Large intestine (tissue), 3 donors: ENCODE measurements around the gene S100A7. TPM values are rescaled to one million over a fixed set of nuclear protein-coding genes. Genes with fewer than 3 reads are reported as not detected.

Experiments used
- DNase-seq, 2 donors: peaks; one replicate each; pipeline versions ENCODE4 v3.0.0 to v3.0.0-alpha.2; 2013
- H3K27ac ChIP-seq: one replicate; pipeline ENCODE4 v1.5.1; 2013; ENCODE audit warnings: low read length
- H3K27me3 ChIP-seq: 2 replicates; pipeline ENCODE4 v1.6.1; 2013; ENCODE audit warnings: low read length; ENCODE audit not compliant: control insufficient read depth, insufficient read depth
- H3K36me3 ChIP-seq: 2 replicates; pipeline ENCODE4 v1.6.1; 2013; ENCODE audit warnings: low read length; ENCODE audit not compliant: control insufficient read depth, insufficient read depth
- H3K4me1 ChIP-seq: one replicate; pipeline ENCODE4 v1.6.1; 2013; ENCODE audit warnings: low read length; ENCODE audit not compliant: control insufficient read depth, insufficient read depth
- H3K4me3 ChIP-seq: one replicate; pipeline ENCODE4 v1.5.1; 2013; ENCODE audit warnings: low read length
- H3K9me3 ChIP-seq: one replicate; pipeline ENCODE4 v1.6.1; 2013; ENCODE audit warnings: mild to moderate bottlenecking, low read depth, low read length, moderate library complexity; ENCODE audit not compliant: control insufficient read depth
- WGBS: methylation state at CpG from one replicate; pipeline ENCODE4 v1.1.5; 2013; ENCODE audit warnings: low lambda C conversion rate; ENCODE audit not compliant: insufficient coverage; 5-methylcytosine and 5-hydroxymethylcytosine counted together
- polyA plus RNA-seq: library from polyadenylated mRNA; unstranded; fragments of 120-200 nt; gene quantifications from one replicate; pipeline ENCODE4 v1.2.1, GENCODE V29; 2013

S100A7 gene
- polyA plus RNA-seq, 1 donor = not detected

DNA sequence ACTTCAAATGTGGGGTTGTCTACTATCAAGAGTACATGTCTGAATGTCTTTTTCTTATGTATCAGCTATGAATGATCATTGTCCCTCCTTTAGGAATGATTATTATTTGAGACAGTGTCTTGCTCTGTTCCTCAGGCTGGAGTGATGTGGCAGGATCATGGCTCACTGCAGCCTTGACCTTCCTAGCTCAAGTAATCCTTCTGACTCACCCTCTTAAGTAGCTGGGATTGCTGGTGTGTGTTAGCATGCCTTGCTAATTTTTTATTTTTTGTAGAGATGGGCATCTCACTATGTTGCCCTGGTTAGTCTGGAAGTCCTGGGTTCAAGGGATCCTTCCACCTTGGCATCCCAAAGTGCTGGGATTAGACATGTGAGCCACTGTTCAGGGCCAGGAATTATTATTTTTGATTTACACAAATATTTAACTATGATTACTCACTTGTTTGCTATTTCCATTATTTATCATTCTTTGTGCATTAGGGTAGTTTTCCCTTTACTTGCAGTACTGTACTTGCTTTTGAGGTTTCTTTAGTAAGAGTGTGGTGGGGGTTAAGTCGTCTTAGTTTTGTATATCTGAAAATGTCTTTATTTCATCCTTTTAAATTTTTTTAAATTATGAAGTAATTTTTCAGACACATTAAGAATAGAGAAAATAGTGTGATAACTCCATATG is 12.8 kb downstream of the S100A7 start:
- Histone ChIP-seq H3K4me3 (no peak overlapping the region), H3K4me1 (no peaks in the 10 kb centered on the region), H3K27ac (no peak overlapping the region), H3K36me3 (no peaks in the 10 kb centered on the region), H3K9me3 (no peaks in the 10 kb centered on the region), H3K27me3 (no peaks in the 10 kb centered on the region)
- DNase-seq = no peak
- WGBS = no CpG with 5 or more reads among the region's 1 CpG

- Histone ChIP-seq H3K36me3 (no peaks in the 10 kb centered on the region), H3K27me3 (no peaks in the 10 kb centered on the region), H3K9me3 (no peaks in the 10 kb centered on the region), H3K4me1 (no peaks in the 10 kb centered on the region), H3K4me3 (no peak overlapping the region), H3K27ac (no peak overlapping the region)
- DNase-seq = no peak
- WGBS = no CpG with 5 or more reads among the region's 5 CpGs
These were observed 16.4 kb downstream of the S100A7 start for GRCh38 chr1:153444078-153444477.

- no peaks in the 10 kb centered on the region for H3K27me3 ChIP-seq
- no CpG with 5 or more reads among the region's 4 CpGs for WGBS
- H3K36me3 ChIP-seq = no peaks in the 10 kb centered on the region
- DNase-seq = no peak
- H3K4me1 ChIP-seq = no peaks in the 10 kb centered on the region
- no peaks in the 10 kb centered on the region for H3K9me3 ChIP-seq
- H3K4me3 ChIP-seq = no peak overlapping the region
- no peak overlapping the region for H3K27ac ChIP-seq
These were observed 17.0 kb downstream of the S100A7 start for GRCh38 chr1:153443486-153443885.

- 50% methylated on average over 1 of the region's 9 CpGs for WGBS
These were observed 19.2 kb downstream of the S100A7 start for GRCh38 chr1:153441238-153441755.

DNA sequence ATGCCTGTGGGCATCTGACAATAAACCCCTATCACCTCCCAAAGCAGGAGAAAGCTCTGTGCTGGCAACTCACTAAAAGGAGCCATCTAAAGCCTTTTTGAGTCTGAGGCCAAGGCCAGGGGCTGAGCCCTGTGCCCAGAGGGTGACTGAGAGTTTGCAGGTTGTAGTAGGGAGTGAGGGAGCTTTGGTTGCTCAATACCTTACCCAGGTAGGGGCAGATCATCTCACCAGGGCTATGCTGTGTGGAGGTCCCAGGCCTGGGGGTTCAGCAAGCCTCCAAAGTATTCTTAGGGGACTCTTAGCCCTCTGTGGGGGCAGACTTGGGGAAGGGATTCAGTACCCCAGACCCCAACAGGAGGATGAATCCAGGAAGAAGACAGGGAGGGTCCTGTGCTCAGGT is 21.2 kb downstream of the S100A7 start:
- Histone ChIP-seq H3K27ac (no peak overlapping the region), H3K27me3 (peaks cover 3% of the 10 kb centered on the region), H3K9me3 (no peaks in the 10 kb centered on the region), H3K4me3 (no peak overlapping the region), H3K4me1 (no peaks in the 10 kb centered on the region), H3K36me3 (no peaks in the 10 kb centered on the region)
- no peak for DNase-seq

More at GRCh38 chr1:153441238-153441755, 19.2 kb downstream of the S100A7 start:
- DNase-seq = no peak
- Histone ChIP-seq H3K27ac (no peak overlapping the region), H3K4me3 (no peak overlapping the region), H3K27me3 (peaks cover 3% of the 10 kb centered on the region), H3K36me3 (no peaks in the 10 kb centered on the region), H3K9me3 (no peaks in the 10 kb centered on the region), H3K4me1 (no peaks in the 10 kb centered on the region)

DNA sequence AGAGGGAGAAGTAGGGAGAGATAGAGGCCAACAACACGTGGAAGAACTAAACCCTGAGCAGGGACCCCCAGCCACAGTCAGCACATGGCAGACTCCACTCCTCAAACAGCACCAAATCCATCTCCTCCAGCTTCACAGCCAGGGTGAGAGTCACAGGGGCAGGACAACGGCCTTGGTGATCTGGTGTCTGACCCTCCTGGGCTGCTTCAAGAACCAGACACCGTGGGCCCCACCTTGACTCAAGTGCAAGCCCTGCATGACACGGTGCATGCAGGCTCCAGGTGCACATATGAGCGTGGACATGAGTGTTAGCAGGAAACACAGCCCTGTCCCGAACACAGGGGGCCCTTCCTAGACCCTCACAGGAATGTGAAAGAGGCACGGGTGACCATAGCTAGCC is 21.9 kb downstream of the S100A7 start:
- H3K36me3 ChIP-seq = no peaks in the 10 kb centered on the region
- no CpG with 5 or more reads among the region's 7 CpGs for WGBS
- H3K4me3 ChIP-seq = no peak overlapping the region
- no peaks in the 10 kb centered on the region for H3K4me1 ChIP-seq
- H3K27me3 ChIP-seq = peaks cover 3% of the 10 kb centered on the region
- no peak overlapping the region for H3K27ac ChIP-seq
- no peak for DNase-seq
- no peaks in the 10 kb centered on the region for H3K9me3 ChIP-seq

DNA sequence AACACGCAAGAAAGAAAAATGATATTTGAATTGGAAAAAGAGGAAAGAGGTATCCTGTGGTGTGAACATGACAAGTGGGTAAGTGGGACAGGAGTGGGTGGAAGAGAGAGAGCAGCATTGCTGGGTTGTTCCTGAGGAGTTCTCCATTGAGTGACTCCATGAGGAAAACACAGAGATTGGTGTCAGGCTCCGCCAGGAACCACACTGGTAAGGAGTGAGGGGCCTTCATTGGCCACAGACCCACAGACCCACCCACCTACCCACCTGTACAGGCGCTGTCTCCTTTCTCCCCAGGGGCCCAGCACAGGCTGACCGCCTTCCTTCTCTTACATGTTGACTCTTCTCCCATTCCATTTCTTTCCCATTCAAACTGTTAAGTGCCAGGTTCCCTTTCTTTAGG is 23.2 kb downstream of the S100A7 start:
- H3K27me3 ChIP-seq = peaks cover 3% of the 10 kb centered on the region
- no peaks in the 10 kb centered on the region for H3K9me3 ChIP-seq
- no peaks in the 10 kb centered on the region for H3K4me1 ChIP-seq
- H3K36me3 ChIP-seq = no peaks in the 10 kb centered on the region
- H3K4me3 ChIP-seq = no peak overlapping the region
- DNase-seq = no peak
- no peak overlapping the region for H3K27ac ChIP-seq
- WGBS = 90% methylated on average over 2 of the region's 4 CpGs

- 67% methylated on average over 1 of the region's 11 CpGs for WGBS
- H3K27me3 ChIP-seq = peaks cover 3% of the 10 kb centered on the region
- no peaks in the 10 kb centered on the region for H3K4me1 ChIP-seq
- H3K36me3 ChIP-seq = no peaks in the 10 kb centered on the region
- DNase-seq = no peak
- H3K4me3 ChIP-seq = no peak overlapping the region
- no peaks in the 10 kb centered on the region for H3K9me3 ChIP-seq
- H3K27ac ChIP-seq = no peak overlapping the region
These were observed 25.6 kb downstream of the S100A7 start for GRCh38 chr1:153434746-153435455.

DNA sequence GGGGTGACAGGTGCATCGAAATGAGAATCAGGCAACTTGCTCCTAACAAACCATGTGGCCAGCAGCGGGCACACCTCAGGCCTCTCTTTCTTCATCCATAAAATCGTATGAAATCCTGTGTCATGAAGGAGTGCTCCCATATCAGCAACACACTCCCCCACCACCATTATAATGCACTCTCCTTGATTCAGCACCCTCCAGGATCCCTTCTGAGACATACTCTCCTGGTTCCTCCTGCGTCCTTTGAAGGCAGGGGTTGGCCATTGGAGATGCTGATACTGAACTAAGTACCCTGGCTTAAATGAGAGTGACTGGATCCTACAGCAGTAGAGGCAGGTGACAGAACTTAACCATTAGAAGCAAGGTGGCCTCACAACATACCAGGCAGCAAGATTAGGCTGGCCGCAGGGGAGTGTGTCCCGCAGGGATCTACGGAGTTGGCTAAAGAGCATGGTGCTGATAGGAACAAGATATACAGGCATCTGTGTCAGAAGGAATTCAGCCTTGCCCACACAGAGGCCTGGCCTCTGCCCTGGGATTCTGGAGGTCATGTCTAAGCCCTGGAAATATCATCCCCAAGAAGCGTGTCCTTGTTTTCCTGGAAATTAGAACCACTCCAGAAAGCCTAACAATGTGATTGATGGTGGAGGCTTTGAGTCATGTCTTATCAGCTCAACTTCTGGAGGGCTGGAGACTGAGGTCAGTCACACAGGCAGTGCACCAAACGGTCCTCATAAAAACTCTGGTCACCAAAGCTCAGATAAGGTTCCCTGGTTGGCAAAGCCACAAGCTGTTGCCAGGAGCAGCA is 27.4 kb downstream of the S100A7 start:
- Histone ChIP-seq H3K4me3 (no peak overlapping the region), H3K27me3 (peaks cover 3% of the 10 kb centered on the region), H3K4me1 (no peaks in the 10 kb centered on the region), H3K36me3 (no peaks in the 10 kb centered on the region), H3K9me3 (no peaks in the 10 kb centered on the region), H3K27ac (no peak overlapping the region)
- WGBS = no CpG with 5 or more reads among the region's 9 CpGs
- DNase-seq = no peak

DNA sequence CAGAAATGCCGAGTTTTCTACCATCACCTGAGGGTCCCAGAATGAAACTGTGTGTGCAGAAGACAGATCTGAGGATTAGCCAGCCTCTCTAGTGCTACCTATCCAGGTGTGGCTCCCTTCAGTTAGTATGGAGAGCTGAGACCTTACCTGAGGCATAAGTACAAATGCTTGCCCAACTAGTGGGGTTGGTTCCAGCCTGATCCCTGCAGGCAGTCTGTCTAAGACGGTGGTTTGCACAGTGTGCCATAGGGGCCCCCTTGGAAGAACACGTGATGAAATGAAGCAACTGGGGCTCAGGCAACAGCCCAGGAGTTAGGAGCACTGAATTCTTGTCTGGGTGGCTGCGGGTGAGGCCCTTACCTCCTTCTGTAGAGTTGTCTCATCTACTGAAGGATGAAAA is 28.5 kb downstream of the S100A7 start:
- Histone ChIP-seq H3K27me3 (peaks cover 3% of the 10 kb centered on the region), H3K4me3 (no peak overlapping the region), H3K27ac (no peak overlapping the region), H3K4me1 (no peaks in the 10 kb centered on the region), H3K36me3 (no peaks in the 10 kb centered on the region), H3K9me3 (no peaks in the 10 kb centered on the region)
- no CpG with 5 or more reads among the region's 4 CpGs for WGBS
- no peak for DNase-seq
